Left kidney (tissue), 2 donors: Measurements from ENCODE around the gene TOMM40. TPM values are rescaled to one million over a fixed set of nuclear protein-coding genes. Genes with fewer than 3 reads are reported as not detected.
"Not testable (repeated sequence)": the region's sequence is repeated elsewhere in the genome, so short reads cannot be mapped to it uniquely, and the experiment has no call there.

ENCODE experiments used
- DNase-seq: peaks from one replicate; pipeline ENCODE4 v3.0.0-alpha.2; 2013
- polyA plus RNA-seq: library from polyadenylated mRNA; unstranded; fragments of 120-200 nt; gene quantifications from one replicate; pipeline ENCODE4 v1.2.1, GENCODE V29; 2013; ENCODE audit not compliant: insufficient read length

TOMM40 gene
- polyA plus RNA-seq, 1 donor: 43.3 TPM

DNA sequence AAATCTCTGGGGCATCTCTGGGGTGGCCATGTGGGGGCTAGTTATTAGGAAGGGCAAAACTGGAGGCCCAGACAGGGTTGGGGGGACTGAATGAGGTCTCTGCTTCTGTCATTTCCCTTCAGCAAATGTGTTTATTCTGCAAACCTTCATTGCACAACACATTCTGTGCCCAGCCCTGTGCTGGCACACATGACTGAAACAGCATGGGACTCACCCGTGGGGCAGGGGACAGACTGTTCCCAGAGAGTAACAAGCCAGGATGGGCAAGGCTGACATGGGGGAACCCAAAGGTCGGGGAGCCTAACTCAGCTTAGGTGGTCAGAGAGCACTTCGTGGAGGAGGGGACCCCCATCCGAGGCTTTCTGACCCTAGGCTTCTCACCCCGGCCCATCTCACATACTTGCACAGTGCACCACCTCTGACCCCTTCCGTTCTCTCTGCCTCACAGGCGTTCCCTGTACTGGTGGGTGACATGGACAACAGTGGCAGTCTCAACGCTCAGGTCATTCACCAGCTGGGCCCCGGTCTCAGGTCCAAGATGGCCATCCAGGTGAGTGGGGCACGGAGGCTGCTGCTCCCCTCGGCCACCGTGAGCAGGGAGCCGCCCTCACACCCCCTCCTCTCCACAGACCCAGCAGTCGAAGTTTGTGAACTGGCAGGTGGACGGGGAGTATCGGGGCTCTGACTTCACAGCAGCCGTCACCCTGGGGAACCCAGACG lies 2.4 kb downstream of the TOMM40 start:
- DNase-seq: no peak

DNA sequence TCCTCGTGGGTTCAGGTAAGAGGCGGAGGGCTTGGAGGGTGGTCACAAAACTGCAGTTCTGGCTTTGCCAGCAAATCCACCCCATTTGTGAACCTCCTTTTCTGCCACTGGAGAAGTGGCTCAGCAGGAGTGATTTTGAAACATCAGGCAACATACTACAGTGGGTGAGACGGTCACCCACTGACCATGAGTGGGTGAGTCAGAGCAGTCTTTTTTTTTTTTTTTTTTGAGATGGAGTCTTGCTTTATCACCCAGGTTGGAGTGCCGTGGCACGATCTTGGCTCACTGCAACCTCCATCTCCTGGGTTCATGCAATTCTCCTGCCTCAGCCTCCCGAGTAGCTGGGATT lies 3.0 kb downstream of the TOMM40 start:
- no peak for DNase-seq

DNA sequence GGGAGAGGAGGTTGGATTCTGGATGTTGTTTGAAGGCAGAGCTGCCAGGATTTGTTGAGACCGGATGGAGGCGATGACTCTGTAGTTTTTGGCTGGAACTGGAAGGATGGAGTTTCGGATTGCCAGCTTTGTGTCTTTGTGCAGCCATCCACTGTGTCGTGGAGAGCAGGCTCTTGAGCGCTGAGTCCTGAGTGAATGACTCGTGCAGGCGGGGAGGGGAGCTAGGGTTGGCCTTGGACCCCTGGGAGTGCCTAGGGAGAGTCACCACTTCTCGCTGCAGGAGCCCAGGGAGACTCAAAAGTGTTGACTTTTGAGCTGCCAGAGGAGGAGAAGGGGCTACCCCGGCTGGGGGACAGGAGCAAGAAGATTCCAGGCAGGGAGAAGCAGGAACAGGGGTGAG lies 3.9 kb downstream of the TOMM40 start:
- no peak for DNase-seq

DNA sequence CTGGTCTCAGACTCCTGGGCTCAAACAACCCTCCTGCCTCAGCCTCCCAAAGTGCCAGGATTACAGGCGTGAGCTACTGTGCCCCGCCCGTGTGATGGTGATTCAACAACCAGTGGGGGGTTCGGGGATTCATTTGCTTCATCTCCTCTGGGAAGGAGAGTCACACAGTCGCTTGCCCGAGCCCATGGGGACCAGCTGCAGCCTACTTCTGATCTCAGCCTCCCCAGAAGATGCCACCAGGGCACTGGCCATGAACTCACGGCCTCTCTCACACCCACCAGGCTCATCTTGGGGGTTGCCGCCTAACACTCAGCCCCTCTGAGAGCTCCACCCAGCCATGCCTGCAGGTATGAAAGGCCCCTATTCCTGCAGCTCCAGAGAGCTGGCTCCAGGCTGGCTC lies 6.8 kb downstream of the TOMM40 start:
- DNase-seq: no peak

DNA sequence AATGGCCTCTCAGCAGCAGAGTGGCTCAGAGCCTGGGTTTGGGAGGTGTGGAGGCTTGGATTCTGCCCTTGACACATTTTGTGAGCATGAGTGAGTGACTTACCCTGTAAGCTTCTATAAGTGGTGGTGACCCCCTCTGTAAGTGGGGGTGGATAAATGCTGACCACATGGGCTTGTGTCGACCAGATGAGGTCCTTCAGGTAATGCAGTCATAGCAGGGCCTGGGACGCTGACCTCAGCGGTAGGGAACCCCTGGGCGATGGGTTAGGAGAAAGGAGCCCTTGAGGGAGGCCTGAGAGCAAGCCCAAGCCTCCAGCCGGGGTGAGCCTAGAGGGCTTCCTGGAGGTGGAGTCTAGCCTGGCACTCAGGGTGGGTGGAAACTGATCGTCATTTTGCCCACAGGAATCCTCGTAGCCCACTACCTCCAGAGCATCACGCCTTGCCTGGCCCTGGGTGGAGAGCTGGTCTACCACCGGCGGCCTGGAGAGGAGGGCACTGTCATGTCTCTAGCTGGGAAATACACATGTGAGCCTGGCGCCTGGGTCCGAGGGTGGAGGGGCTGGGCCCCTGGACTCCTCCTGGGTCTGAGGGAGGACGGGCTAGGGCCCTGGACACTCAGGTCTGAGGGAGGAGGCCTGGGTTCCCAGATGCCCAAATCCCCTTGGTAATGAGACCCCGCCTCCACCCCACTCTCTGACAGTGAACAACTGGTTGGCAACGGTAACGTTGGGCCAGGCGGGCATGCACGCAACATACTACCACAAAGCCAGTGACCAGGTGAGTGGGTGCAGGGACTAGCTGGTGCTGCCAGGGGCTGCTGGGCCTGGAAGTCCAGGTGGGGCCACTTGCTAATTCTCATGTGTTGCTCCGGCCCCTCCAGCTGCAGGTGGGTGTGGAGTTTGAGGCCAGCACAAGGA lies 9.5 kb downstream of the TOMM40 start:
- no peak for DNase-seq

DNA sequence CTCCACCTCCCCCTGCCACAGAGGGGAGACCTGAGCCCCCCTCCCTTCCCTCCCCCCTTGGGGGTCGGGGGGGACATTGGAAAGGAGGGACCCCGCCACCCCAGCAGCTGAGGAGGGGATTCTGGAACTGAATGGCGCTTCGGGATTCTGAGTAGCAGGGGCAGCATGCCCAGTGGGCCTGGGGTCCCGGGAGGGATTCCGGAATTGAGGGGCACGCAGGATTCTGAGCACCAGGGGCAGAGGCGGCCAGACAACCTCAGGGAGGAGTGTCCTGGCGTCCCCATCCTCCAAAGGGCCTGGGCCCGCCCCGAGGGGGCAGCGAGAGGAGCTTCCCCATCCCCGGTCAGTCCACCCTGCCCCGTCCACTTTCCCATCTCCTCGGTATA lies 12.2 kb downstream of the TOMM40 start:
- DNase-seq: no peak

DNA sequence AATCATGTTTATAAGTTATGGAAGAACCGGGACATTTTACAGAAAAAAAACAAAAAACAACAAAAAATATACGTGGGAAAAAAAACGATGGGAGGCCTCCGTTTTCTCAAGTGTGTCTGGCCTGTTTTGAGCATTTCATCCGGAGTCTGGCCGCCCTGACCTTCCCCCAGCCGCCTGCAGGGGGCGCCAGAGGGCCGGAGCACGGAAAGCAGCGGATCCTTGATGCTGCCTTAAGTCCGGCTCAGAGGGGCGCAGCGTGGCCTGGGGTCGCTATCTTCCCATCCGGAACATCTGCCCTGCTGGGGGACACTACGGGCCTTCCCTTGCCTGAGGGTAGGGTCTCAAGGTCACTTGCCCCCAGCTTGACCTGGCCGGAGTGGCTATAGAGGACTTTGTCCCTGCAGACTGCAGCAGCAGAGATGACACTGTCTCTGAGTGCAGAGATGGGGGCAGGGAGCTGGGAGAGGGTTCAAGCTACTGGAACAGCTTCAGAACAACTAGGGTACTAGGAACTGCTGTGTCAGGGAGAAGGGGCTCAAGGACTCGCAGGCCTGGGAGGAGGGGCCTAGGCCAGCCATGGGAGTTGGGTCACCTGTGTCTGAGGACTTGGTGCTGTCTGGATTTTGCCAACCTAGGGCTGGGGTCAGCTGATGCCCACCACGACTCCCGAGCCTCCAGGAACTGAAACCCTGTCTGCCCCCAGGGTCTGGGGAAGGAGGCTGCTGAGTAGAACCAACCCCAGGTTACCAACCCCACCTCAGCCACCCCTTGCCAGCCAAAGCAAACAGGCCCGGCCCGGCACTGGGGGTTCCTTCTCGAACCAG lies 12.8 kb downstream of the TOMM40 start:
- DNase-seq: peak; percentile 50

DNA sequence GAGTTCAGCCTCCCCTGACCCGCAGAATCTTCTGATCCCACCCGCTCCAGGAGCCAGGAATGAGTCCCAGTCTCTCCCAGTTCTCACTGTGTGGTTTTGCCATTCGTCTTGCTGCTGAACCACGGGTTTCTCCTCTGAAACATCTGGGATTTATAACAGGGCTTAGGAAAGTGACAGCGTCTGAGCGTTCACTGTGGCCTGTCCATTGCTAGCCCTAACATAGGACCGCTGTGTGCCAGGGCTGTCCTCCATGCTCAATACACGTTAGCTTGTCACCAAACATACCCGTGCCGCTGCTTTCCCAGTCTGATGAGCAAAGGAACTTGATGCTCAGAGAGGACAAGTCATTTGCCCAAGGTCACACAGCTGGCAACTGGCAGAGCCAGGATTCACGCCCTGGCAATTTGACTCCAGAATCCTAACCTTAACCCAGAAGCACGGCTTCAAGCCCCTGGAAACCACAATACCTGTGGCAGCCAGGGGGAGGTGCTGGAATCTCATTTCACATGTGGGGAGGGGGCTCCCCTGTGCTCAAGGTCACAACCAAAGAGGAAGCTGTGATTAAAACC lies 13.5 kb downstream of the TOMM40 start:
- DNase-seq: no peak

DNA sequence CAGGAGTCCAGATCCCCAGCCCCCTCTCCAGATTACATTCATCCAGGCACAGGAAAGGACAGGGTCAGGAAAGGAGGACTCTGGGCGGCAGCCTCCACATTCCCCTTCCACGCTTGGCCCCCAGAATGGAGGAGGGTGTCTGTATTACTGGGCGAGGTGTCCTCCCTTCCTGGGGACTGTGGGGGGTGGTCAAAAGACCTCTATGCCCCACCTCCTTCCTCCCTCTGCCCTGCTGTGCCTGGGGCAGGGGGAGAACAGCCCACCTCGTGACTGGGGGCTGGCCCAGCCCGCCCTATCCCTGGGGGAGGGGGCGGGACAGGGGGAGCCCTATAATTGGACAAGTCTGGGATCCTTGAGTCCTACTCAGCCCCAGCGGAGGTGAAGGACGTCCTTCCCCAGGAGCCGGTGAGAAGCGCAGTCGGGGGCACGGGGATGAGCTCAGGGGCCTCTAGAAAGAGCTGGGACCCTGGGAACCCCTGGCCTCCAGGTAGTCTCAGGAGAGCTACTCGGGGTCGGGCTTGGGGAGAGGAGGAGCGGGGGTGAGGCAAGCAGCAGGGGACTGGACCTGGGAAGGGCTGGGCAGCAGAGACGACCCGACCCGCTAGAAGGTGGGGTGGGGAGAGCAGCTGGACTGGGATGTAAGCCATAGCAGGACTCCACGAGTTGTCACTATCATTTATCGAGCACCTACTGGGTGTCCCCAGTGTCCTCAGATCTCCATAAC lies 14.5 kb downstream of the TOMM40 start, which contains the start of gene APOE:
Gene APOE, plus strand, starts transcription at position 360 of the 724 bp plus-strand sequence. CDS start 829 bp downstream, outside the sequence.
- peak; percentile 34 for DNase-seq

DNA sequence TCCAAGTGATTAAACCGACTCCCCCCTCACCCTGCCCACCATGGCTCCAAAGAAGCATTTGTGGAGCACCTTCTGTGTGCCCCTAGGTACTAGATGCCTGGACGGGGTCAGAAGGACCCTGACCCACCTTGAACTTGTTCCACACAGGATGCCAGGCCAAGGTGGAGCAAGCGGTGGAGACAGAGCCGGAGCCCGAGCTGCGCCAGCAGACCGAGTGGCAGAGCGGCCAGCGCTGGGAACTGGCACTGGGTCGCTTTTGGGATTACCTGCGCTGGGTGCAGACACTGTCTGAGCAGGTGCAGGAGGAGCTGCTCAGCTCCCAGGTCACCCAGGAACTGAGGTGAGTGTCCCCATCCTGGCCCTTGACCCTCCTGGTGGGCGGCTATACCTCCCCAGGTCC lies 16.6 kb downstream of the TOMM40 start:
- DNase-seq: no peak

DNA sequence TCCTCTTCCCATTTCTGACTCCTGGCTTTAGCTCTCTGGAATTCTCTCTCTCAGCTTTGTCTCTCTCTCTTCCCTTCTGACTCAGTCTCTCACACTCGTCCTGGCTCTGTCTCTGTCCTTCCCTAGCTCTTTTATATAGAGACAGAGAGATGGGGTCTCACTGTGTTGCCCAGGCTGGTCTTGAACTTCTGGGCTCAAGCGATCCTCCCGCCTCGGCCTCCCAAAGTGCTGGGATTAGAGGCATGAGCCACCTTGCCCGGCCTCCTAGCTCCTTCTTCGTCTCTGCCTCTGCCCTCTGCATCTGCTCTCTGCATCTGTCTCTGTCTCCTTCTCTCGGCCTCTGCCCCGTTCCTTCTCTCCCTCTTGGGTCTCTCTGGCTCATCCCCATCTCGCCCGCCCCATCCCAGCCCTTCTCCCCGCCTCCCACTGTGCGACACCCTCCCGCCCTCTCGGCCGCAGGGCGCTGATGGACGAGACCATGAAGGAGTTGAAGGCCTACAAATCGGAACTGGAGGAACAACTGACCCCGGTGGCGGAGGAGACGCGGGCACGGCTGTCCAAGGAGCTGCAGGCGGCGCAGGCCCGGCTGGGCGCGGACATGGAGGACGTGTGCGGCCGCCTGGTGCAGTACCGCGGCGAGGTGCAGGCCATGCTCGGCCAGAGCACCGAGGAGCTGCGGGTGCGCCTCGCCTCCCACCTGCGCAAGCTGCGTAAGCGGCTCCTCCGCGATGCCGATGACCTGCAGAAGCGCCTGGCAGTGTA lies 17.2 kb downstream of the TOMM40 start:
- no peak for DNase-seq

DNA sequence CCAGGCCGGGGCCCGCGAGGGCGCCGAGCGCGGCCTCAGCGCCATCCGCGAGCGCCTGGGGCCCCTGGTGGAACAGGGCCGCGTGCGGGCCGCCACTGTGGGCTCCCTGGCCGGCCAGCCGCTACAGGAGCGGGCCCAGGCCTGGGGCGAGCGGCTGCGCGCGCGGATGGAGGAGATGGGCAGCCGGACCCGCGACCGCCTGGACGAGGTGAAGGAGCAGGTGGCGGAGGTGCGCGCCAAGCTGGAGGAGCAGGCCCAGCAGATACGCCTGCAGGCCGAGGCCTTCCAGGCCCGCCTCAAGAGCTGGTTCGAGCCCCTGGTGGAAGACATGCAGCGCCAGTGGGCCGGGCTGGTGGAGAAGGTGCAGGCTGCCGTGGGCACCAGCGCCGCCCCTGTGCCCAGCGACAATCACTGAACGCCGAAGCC lies 17.8 kb downstream of the TOMM40 start:
- no peak for DNase-seq

DNA sequence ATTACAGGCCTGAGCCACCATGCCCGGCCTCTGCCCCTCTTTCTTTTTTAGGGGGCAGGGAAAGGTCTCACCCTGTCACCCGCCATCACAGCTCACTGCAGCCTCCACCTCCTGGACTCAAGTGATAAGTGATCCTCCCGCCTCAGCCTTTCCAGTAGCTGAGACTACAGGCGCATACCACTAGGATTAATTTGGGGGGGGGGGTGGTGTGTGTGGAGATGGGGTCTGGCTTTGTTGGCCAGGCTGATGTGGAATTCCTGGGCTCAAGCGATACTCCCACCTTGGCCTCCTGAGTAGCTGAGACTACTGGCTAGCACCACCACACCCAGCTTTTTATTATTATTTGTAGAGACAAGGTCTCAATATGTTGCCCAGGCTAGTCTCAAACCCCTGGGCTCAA lies 18.7 kb downstream of the TOMM40 start:
- DNase-seq: no peak

DNA sequence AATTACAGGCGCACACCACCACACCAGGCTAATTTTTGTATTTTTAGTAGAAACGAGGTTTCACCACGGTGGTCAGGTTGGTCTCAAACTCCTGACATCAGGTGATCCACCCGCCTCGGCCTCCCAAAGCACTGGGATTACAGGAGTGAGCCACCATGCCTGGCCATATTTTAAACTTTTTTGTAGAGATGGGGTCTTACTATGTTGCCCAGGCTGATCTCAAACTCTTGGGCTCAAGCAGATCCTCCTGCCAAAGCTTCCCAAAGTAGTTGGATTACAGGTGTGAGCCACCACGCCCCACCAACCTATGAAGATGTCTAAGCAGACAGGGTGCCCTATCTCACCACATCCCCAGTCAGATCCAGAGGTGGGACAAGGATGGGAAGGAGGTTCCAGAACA lies 20.8 kb downstream of the TOMM40 start:
- DNase-seq: not testable (repeated sequence)

DNA sequence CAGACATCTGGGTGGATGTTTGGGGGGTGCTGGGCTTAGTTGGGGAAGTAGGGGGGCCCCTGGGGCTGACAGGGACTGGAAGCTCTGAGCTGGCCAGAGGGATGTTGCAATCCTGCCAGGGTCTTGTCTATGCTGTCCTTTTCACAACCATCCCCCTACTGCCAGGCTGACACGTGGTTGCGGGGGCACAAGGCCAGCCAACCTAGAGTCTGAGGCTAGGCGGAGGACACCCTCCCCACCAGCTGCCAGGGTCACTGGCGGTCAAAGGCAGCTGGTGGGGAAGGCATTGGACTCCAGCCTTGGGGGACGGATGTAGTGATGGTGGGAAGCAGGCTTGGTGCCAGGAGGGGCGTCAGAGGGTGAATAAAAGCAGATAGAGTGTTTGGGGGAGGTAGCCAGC lies 21.8 kb downstream of the TOMM40 start:
- DNase-seq: no peak

DNA sequence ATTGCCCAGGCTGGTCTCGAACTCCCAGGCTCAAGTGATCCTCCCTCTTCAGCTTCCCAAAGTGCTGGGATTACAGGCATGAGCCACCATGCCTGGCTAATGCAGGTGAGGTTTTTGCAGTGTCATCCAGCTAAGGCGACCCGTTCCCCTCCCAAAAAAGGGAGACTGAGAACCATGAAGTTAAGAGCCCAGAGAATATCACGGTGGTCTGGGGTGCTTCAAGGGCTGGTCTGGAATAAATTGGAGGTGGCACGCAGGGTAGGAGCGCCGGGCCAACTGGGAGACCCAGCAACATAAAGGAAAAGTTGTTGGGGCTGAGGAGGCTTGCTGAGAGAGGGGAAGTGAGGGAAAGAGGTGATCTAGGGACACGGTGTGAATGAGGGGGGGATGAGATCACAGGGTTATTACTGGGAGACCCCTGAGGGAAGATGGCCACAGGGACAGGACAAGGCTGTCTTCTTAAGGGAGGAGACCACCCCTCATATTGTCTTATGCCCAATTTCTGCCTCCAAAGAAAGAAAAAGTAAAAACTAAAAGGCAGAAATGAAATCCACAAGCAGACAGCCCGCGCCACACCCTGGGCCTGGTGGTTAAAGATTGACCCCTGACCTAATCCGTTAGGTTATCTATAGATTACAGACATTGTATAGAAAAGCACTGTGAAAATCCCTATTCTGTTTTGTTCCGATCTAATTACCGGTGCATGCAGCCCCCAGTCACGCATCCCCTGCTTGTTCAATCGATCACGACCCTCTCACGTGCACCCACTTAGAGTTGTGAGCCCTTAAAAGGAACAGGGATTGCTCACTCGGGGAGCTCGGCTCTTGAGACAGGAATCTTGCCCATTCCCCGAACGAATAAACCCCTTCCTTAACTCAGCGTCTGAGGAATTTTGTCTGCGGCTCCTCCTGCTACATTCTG lies 22.7 kb downstream of the TOMM40 start:
- not testable (repeated sequence) for DNase-seq

DNA sequence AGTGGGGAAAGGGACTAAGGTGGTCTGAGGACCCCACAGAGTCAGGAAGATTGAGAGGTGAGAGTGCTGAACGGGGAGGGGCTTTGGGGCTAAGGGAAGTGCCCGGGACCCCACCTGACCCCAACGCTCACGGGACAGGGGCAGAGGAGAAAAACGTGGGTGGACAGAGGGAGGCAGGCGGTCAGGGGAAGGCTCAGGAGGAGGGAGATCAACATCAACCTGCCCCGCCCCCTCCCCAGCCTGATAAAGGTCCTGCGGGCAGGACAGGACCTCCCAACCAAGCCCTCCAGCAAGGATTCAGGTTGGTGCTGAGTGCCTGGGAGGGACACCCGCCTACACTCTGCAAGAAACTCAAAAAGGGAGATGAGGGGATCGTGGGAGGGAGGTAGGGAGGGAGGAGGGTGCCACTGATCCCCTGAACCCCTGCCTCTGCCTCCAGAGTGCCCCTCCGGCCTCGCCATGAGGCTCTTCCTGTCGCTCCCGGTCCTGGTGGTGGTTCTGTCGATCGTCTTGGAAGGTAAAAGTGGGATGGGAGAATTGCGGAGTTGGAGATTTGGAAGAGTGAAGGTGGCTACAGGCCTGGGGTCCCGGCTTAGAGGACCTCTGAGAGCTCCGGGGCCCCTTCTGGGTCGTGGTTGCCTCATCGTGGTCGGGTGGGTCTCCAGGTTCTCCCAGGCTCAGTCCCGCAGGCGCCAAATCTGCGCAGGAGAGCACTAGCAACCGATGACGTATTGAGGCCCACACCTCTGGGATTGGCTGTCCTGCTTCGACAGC lies 23.6 kb downstream of the TOMM40 start, which contains the start of gene APOC1:
Gene APOC1, plus strand, starts transcription at position 176 of the 774 bp plus-strand sequence. Its CDS starts 284 bp downstream, at position 460.
- DNase-seq: peak; percentile 92

DNA sequence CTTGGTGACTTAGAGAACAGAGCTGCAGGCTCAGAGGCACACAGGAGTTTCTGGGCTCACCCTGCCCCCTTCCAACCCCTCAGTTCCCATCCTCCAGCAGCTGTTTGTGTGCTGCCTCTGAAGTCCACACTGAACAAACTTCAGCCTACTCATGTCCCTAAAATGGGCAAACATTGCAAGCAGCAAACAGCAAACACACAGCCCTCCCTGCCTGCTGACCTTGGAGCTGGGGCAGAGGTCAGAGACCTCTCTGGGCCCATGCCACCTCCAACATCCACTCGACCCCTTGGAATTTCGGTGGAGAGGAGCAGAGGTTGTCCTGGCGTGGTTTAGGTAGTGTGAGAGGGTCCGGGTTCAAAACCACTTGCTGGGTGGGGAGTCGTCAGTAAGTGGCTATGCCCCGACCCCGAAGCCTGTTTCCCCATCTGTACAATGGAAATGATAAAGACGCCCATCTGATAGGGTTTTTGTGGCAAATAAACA lies 33.2 kb downstream of the TOMM40 start:
- DNase-seq: no peak
